ENCODE data around the gene ZNF776.

Gene ZNF776

DNA sequence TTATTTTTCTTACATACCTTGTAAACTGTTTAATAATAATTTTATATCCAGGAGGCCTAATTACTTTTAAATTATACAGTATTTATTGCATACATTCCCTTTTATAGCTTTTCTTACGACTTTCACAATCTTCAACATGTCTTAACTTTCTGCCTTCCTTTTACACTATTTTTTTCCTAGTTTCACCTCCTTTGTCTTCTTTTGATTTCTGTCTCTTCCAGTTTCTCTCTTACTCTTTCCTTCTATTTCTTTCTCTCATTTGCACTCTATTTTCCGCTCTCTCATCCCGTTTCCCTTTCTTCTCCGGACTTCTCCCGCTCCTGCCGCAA, 56.6 kb downstream of the ZNF776 start:
- no peak overlapping the region for H3K4me2 ChIP-seq (ENCODE audit: low read length)
- H3F3A ChIP-seq (ENCODE audit: control insufficient read depth, insufficient read depth) = peaks cover 4% of the 10 kb centered on the region; the same call in 1 of the 2 replicates
- H3K4me3 ChIP-seq (ENCODE audit: low read length) = no peak overlapping the region
- no peak overlapping the region for H3K27ac ChIP-seq (ENCODE audit: low read depth, low read length)
- no peaks in the 10 kb centered on the region for H3K79me2 ChIP-seq (ENCODE audit: control insufficient read depth, low read length)
- TF ChIP-seq EZH2phosphoT487 (IDR thresholded peaks at IDR 0.05; ENCODE audit: borderline replicate concordance, low read length) = no peak
- no peak for TF ChIP-seq CTCF (IDR thresholded peaks at IDR 0.05; ENCODE audit: low read depth, low read length, poor library complexity, severe bottlenecking)
- H3K9me2 ChIP-seq (replicated peaks; ENCODE audit: control insufficient read depth, low read length) = no peaks in the 10 kb centered on the region
- H3K9me3 ChIP-seq (ENCODE audit: control insufficient read depth, insufficient read depth, low read length) = no peaks in the 10 kb centered on the region; the same call in 1 of the 2 replicates
- H3K4me1 ChIP-seq (ENCODE audit: control insufficient read depth, low read length) = peaks cover 4% of the 10 kb centered on the region; the same call in 1 of the 2 replicates
- no peaks in the 10 kb centered on the region for H3K27me3 ChIP-seq (ENCODE audit: control insufficient read depth, low read length)
- H3K36me3 ChIP-seq (ENCODE audit: control insufficient read depth, low read length) = peaks cover 7% of the 10 kb centered on the region
- H4K20me1 ChIP-seq (ENCODE audit: control insufficient read depth, insufficient read depth, low read depth, low read length) = no peaks in the 10 kb centered on the region

- no peak overlapping the region for H3K27ac ChIP-seq (ENCODE audit: low read depth, low read length)
- no peaks in the 10 kb centered on the region for H3K27me3 ChIP-seq (ENCODE audit: control insufficient read depth, low read length)
- no peaks in the 10 kb centered on the region for H3K9me2 ChIP-seq (replicated peaks; ENCODE audit: control insufficient read depth, low read length)
- H3K9me3 ChIP-seq (ENCODE audit: control insufficient read depth, insufficient read depth, low read length) = no peaks in the 10 kb centered on the region; the same call in 1 of the 2 replicates
- no peak overlapping the region for H3K4me3 ChIP-seq (ENCODE audit: low read length)
- H4K20me1 ChIP-seq (ENCODE audit: control insufficient read depth, insufficient read depth, low read depth, low read length) = no peaks in the 10 kb centered on the region
- no peak overlapping the region for H3K4me2 ChIP-seq (ENCODE audit: low read length)
- H3K36me3 ChIP-seq (ENCODE audit: control insufficient read depth, low read length) = peaks cover 11% of the 10 kb centered on the region
- peaks cover 4% of the 10 kb centered on the region; the same call in 1 of the 2 replicates for H3F3A ChIP-seq (ENCODE audit: control insufficient read depth, insufficient read depth)
- TF ChIP-seq CTCF (IDR thresholded peaks at IDR 0.05; ENCODE audit: low read depth, low read length, poor library complexity, severe bottlenecking) (no peak), EZH2phosphoT487 (IDR thresholded peaks at IDR 0.05; ENCODE audit: borderline replicate concordance, low read length) (no peak)
- peaks cover 4% of the 10 kb centered on the region; the same call in 1 of the 2 replicates for H3K4me1 ChIP-seq (ENCODE audit: control insufficient read depth, low read length)
- no peaks in the 10 kb centered on the region for H3K79me2 ChIP-seq (ENCODE audit: control insufficient read depth, low read length)
Measured at GRCh38 chr19:57803594-57804325, 57.1 kb downstream of the ZNF776 start.

DNA sequence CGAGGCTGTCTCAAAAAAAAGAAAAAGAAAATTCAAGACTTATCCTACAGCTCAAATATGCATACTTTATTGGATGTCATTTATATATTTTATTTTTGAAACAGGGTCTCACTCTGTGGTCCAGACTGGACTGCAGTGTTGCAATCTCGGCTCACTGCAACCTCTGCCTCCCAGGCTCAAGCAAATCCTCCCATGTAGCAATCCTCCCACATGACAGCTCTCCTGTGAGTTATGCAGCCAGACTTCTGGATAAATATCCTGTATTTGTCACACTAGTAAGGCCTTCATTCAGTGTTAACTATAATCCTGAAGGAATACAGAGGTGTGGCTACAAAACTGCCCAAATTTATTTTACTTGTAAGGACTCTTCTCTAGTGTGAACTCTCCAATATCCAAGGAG, 60.9 kb downstream of the ZNF776 start:
- Histone ChIP-seq H3F3A (ENCODE audit: control insufficient read depth, insufficient read depth) (no peaks in the 10 kb centered on the region), H4K20me1 (ENCODE audit: control insufficient read depth, insufficient read depth, low read depth, low read length) (no peaks in the 10 kb centered on the region), H3K9me3 (ENCODE audit: control insufficient read depth, insufficient read depth, low read length) (no peaks in the 10 kb centered on the region; the same call in 1 of the 2 replicates), H3K27ac (ENCODE audit: low read depth, low read length) (no peak overlapping the region), H3K4me1 (ENCODE audit: control insufficient read depth, low read length) (peaks cover 7% of the 10 kb centered on the region), H3K79me2 (ENCODE audit: control insufficient read depth, low read length) (peaks cover under 1% of the 10 kb centered on the region; the same call in 1 of the 2 replicates), H3K4me2 (ENCODE audit: low read length) (no peak overlapping the region), H3K27me3 (ENCODE audit: control insufficient read depth, low read length) (no peaks in the 10 kb centered on the region), H3K36me3 (ENCODE audit: control insufficient read depth, low read length) (peaks cover 32% of the 10 kb centered on the region), H3K4me3 (ENCODE audit: low read length) (no peak overlapping the region), H3K9me2 (replicated peaks; ENCODE audit: control insufficient read depth, low read length) (no peaks in the 10 kb centered on the region)
- no peak for TF ChIP-seq CTCF (IDR thresholded peaks at IDR 0.05; ENCODE audit: low read depth, low read length, poor library complexity, severe bottlenecking)

Measured in DOHH2 (cell line).